Measurements from ENCODE around the gene TPSAB1.

The TPSAB1 gene

GRCh38 chr16:1193825-1194581, 46.5 kb upstream of the TPSAB1 start:
- no peaks in the 10 kb centered on the region for H3K27me3 ChIP-seq (ENCODE audit: insufficient read depth, poor library complexity, severe bottlenecking)
- DNase-seq (ENCODE audit: low read depth in 1 of 2, low spot score in 1 of 2) = no peak
- no peak overlapping the region for H3K27ac ChIP-seq (replicated peaks)
- TF ChIP-seq CTCF (IDR thresholded peaks at IDR 0.05; ENCODE audit: insufficient read depth, low read length) = no peak
- TF ChIP-seq SPI1 (IDR thresholded peaks at IDR 0.05; ENCODE audit: borderline replicate concordance, low read depth) = no peak
- no peak for TF ChIP-seq POLR2AphosphoS5 (IDR thresholded peaks at IDR 0.05; ENCODE audit: low read depth)
- TF ChIP-seq GABPA (IDR thresholded peaks at IDR 0.05; ENCODE audit: low read depth) = no peak
- no peak for TF ChIP-seq REST (IDR thresholded peaks at IDR 0.05; ENCODE audit: insufficient replicate concordance, low read depth)
- H3K4me3 ChIP-seq (replicated peaks; ENCODE audit: insufficient read depth, low read length) = no peak overlapping the region

- TF ChIP-seq GABPA (IDR thresholded peaks at IDR 0.05; ENCODE audit: low read depth) = no peak
- TF ChIP-seq REST (IDR thresholded peaks at IDR 0.05; ENCODE audit: insufficient replicate concordance, low read depth) = no peak
- no peak for TF ChIP-seq CTCF (IDR thresholded peaks at IDR 0.05; ENCODE audit: insufficient read depth, low read length)
- no peak for TF ChIP-seq SPI1 (IDR thresholded peaks at IDR 0.05; ENCODE audit: borderline replicate concordance, low read depth)
- no peak for TF ChIP-seq POLR2AphosphoS5 (IDR thresholded peaks at IDR 0.05; ENCODE audit: low read depth)
- Histone ChIP-seq H3K27me3 (ENCODE audit: insufficient read depth, poor library complexity, severe bottlenecking) (no peaks in the 10 kb centered on the region), H3K27ac (replicated peaks) (no peak overlapping the region), H3K4me3 (replicated peaks; ENCODE audit: insufficient read depth, low read length) (no peak overlapping the region)
- DNase-seq (ENCODE audit: low read depth in 1 of 2, low spot score in 1 of 2) = no peak
Observed at GRCh38 chr16:1194665-1195392, 45.7 kb upstream of the TPSAB1 start.

GRCh38 chr16:1195393-1195666, 45.2 kb upstream of the TPSAB1 start:
- no peak overlapping the region for H3K27ac ChIP-seq (replicated peaks)
- no peak overlapping the region for H3K4me3 ChIP-seq (replicated peaks; ENCODE audit: insufficient read depth, low read length)
- no peaks in the 10 kb centered on the region for H3K27me3 ChIP-seq (ENCODE audit: insufficient read depth, poor library complexity, severe bottlenecking)
- no peak for TF ChIP-seq CTCF (IDR thresholded peaks at IDR 0.05; ENCODE audit: insufficient read depth, low read length)
- no peak for TF ChIP-seq POLR2AphosphoS5 (IDR thresholded peaks at IDR 0.05; ENCODE audit: low read depth)
- TF ChIP-seq REST (IDR thresholded peaks at IDR 0.05; ENCODE audit: insufficient replicate concordance, low read depth) = no peak
- no peak for TF ChIP-seq SPI1 (IDR thresholded peaks at IDR 0.05; ENCODE audit: borderline replicate concordance, low read depth)
- no peak for TF ChIP-seq GABPA (IDR thresholded peaks at IDR 0.05; ENCODE audit: low read depth)
- no peak for DNase-seq (ENCODE audit: low read depth in 1 of 2, low spot score in 1 of 2)

Measured in HL-60 (cell line).